Stromal cell of bone marrow (primary cell): ENCODE data around the gene HMGA1.
A peak's percentile ranks its signal among the peaks of the same experiment; 100 is the strongest.
"Not testable (repeated sequence)": the region's sequence is repeated elsewhere in the genome, so short reads cannot be mapped to it uniquely, and the experiment has no call there.

ENCODE experiments used
- DNase-seq: peaks from one replicate; pipeline ENCODE4 v3.0.0-alpha.2; 2012; ENCODE audit warnings: low read depth

Gene HMGA1

DNA sequence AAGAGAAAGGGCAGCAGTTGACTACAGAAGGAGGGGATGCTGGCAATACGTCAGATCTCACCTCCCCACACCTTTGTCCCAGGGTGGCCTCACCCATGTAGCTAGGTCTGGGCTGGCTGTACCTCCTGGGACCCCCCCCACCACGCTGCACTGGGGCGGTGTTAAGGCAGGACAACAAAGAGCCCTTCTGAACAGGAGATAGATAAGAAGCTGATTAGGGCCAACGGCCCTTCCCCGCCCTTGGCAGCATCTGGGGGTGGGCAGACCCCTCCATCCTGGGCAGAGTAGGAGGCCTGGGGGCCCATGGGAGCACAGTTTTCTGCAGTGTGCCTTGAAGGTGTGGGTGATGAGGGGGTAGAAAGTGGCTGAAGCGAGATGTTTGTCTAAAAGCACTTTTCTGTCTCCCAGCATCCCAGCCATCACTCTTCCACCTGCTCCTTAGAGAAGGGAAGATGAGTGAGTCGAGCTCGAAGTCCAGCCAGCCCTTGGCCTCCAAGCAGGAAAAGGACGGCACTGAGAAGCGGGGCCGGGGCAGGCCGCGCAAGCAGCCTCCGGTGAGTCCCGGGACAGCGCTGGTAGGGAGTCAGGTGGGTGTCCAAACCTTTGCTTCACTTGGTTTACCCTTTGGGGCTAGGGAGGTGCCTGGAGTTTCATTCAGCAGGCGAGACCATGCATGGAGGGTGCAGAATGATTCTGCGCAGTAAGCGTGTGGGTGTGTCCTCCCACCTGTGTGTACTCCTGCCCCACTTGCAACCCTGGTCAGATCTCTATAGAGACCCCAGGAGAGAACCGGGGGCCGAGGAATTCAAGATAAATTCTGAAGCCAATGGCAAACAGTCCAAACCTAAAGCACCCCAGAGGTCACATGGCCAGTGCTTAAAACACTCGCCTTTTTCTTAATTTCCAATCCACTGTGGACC, 3.9 kb downstream of the HMGA1 start:
- no peak for DNase-seq

- no peak for DNase-seq
Measured at GRCh38 chr6:34241351-34242215, 4.9 kb downstream of the HMGA1 start.

- DNase-seq = no peak
Measured at GRCh38 chr6:34242252-34243130, 5.8 kb downstream of the HMGA1 start.

DNA sequence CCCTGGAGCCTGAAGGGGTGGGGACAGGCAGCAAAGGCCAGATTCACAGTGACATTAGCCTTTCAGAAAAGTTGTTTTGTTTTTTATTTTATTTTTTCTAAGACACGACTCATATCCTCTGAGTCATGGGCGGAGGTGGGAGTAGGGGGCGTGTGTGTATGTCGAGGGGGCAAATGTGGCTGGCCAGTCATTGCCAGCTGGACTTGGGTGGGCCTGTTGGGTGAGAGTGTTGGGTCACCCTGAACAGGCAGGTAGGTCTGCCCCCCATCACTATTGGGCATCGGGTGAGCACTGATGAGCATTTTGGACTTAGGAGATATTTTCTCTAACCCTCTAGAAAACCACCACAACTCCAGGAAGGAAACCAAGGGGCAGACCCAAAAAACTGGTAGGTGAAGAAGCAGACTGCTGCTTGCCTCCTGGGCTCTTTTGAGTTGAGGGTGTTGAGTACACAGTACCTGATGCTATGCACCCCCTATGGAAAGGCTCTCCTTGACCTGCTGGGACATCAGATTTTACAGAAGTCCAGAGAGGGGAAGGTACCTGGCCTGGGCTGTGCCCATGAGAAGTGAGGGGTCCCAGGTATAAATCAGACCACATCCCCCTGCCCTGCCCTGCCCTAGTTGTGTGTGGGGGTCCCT, 6.6 kb downstream of the HMGA1 start:
- no peak for DNase-seq

DNA sequence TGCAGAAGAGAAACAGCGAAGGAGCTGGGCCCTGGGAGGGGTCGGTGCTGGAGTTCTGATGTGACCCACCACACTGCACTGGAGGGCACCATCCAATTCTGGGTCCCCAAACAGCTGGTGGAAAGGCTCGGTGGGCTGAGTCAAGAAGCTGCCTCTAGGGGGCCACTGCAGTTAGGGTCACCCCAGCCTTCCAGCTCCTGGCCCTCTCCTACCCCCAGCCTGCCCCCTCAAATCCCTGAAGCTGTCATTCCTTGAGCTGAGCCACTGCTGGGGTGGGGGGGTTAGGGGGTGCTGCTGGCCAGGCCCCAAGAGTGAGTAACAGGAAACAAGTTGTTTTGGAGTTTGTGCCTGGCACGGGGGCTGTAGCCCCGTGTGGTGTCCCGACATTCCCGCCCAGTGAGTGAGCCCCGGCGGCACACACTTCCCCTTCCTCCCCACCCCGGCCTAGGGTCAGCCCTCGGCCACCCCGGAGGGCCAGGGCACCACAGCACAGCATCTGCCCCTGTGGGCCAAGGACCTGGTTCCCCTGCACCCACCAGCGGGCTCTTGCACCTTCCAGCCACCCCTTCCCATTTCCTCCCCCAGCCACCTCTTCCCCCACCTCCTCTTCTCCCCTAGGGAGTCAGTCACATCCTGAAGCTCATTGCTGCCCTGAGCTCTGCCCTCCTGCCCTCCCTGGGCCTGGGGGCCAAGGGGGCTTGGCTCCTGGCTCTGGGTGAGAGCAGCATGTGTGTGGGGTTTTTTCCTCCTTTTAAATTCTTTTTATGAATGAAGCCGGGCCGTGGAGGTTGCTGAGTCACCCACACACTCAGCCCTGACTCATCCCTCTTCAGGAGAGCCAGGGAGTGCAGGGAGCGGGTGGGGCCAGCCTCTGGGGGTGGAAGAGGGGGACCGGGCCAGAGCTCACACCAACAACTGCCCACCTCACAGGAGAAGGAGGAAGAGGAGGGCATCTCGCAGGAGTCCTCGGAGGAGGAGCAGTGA, 7.5 kb downstream of the HMGA1 start:
- DNase-seq = peak; percentile 90

DNA sequence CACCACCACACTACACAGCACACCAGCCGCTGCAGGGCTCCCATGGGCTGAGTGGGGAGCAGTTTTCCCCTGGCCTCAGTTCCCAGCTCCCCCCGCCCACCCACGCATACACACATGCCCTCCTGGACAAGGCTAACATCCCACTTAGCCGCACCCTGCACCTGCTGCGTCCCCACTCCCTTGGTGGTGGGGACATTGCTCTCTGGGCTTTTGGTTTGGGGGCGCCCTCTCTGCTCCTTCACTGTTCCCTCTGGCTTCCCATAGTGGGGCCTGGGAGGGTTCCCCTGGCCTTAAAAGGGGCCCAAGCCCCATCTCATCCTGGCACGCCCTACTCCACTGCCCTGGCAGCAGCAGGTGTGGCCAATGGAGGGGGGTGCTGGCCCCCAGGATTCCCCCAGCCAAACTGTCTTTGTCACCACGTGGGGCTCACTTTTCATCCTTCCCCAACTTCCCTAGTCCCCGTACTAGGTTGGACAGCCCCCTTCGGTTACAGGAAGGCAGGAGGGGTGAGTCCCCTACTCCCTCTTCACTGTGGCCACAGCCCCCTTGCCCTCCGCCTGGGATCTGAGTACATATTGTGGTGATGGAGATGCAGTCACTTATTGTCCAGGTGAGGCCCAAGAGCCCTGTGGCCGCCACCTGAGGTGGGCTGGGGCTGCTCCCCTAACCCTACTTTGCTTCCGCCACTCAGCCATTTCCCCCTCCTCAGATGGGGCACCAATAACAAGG, 8.5 kb downstream of the HMGA1 start:
- not testable (repeated sequence) for DNase-seq

DNA sequence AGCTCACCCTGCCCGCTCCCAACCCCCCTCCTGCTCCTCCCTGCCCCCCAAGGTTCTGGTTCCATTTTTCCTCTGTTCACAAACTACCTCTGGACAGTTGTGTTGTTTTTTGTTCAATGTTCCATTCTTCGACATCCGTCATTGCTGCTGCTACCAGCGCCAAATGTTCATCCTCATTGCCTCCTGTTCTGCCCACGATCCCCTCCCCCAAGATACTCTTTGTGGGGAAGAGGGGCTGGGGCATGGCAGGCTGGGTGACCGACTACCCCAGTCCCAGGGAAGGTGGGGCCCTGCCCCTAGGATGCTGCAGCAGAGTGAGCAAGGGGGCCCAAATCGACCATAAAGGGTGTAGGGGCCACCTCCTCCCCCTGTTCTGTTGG, 9.1 kb downstream of the HMGA1 start:
- DNase-seq = not testable (repeated sequence)

DNA sequence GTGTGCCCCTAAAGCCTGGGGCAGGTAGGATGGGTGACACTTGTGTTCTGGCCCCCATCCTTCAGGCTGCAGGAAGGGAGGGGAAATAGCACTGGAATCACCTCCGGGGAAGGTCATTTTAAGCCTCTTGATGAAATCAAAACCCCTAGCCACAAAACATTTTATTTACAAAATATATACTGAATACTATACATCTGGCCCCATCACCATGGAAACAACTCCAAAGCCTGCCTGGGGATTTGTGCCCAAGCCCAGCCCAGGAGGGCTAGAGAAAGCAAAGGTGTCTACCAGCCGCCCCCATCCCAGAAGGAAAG, 9.5 kb downstream of the HMGA1 start:
- no peak for DNase-seq

DNA sequence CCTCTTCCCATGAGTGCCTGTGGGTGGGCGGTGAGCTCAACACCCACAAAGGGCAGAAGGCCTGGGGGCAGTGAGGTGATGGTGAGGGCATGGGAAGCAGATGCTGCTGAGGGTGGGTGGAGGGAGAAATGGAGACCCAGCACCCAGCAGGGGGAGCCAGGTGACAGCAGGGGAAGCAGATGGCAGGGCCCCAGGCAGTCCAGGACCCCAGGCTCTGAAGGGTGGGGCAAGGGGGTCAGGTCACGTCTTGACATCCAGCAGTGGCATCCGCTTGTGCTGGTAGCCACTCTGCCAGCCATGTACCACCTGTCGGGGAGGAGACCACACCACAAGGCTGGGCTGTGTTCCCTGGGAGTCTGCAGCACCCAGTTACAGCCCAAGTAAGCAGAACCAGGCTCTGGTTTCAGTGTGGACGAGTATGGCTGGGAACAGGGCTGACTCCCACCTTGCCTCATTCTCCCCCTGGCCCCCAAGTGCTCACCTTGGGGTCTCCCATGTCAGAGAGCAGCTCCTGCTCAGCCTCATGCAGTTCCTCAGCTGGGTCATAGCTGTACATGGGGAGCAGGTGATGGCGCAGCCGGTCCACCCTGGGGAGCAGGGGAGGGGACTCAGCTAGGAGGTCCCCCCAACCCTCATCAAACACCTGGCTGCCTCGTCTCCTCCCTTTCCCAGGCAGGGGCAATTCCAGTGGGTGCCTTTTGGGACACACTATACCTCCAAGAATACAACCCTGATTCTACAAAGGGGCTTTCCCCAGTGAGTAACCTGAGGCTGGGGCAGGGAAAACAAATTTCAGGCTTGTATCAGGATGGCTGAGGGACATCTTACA, 10.1 kb downstream of the HMGA1 start:
- DNase-seq = no peak

GRCh38 chr6:34247481-34248197, 11.0 kb downstream of the HMGA1 start:
- DNase-seq = no peak

DNA sequence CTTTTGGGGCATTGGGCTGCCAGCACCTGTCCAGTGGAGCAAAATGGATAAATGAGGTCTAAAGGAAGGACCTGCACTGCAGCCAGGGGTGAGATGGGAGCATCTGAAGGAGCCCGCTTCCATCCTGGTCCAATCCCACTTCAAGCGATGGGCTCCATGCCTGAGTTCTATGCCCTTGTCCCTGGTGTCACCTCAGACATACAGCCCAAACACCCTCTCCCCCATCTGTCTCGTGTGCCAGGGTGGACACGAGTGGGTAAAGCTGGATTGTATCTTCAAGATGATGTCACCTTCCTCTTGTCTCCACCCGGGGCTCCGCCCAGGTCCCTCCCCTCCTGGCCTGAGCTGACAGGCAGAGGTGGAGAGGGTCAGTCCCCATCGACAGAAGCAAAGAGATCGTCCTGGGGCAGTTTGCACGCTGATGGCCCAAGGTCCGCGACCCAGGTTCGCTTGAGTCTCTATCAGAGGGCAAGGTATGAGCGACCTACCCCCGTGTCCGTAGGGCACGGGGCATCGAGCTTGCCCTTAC, 11.6 kb downstream of the HMGA1 start:
- DNase-seq = no peak

GRCh38 chr6:34248727-34249468, 12.2 kb downstream of the HMGA1 start, which contains the start of gene SMIM29:
Gene SMIM29, minus strand, starts transcription at chr6:34249006. Its CDS starts 1,215 bp downstream, at chr6:34247791.
- peak; percentile 91 for DNase-seq

DNA sequence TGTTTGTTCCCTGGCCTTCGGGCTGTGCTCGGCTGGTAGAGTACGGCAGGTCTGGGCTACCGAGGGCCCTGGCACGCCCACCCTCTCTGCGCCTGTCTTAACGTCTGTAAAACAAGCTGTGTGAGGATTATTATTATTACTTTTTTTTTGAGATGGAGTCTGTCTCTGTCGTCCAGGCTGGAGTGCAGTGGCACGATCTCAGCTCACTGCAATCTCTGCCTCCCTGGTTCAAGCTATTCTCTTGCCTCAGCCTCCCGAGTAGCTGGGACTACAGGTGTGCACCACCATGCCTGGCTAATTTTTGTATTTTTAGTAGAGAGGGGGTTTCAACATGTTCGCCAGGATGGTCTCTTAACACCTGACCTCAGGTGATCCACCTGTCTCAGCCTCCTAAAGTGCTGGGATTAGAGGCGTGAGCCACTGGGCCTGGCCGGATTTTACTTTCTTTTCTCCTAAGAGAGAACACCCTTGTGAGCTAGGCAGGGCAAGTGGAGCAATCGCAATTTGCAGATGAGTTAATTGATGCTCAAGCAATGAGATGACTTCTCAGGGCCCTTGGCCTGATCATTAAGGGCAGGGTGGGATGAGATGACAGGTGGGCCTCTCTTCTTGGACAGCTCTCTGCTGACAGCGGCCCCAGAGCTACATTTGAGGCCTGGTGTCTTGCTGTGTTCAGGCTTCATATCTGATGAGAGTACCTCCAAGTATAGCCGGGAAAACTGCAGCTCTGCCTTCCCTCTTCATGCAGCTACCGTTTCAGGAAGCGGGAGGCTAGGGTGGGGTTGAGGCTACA, 13.0 kb downstream of the HMGA1 start:
- no peak for DNase-seq

GRCh38 chr6:34252395-34252794, 15.7 kb downstream of the HMGA1 start:
- not testable (repeated sequence) for DNase-seq

DNA sequence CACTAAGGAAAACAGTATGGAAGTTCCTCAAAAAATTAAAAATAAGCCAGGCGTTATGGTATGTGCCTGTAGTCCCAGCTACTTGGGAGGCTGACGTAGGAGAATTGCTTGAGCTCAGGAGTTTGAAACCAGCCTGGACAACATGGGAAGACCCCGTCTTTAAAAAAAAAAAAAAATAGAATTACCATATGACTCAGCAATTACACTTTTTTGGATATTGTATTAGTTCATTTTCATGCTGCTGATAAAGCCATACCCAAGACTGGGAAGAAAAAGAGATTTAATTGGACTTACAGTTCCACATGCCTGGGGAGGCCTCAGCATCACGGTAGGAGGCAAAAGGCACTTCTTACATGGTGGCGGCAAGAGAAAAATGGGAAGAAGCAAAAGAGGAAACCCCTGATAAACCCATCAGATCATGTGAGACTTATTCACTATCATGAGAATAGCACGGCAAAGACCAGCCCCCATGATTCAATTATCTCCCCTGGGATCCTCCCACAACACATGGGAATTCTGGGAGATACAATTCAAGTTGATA, 22.9 kb downstream of the HMGA1 start:
- DNase-seq = no peak
